RWPE2 (cell line): Measurements from ENCODE around the gene GAB2.

Experiments used
- ATAC-seq: fragments of 200-7000 bp; cut with Tn5 transposase; 3 replicates; pipeline ENCODE4 v1.9.1; 2021; ENCODE audit warnings: low read depth
- DNase-seq: peaks from one replicate; pipeline ENCODE4 v3.0.0-alpha.2; 2020; ENCODE audit warnings: low spot score
- H3K27ac ChIP-seq: fragments of 450-650 bp; 2 replicates; pipeline ENCODE4 v1.5.1; 2017; ENCODE audit warnings: mild to moderate bottlenecking; ENCODE audit not compliant: poor library complexity, severe bottlenecking
- H3K27me3 ChIP-seq: fragments of 250-450 bp; sonication (Bioruptor Pico); 2 replicates; pipeline ENCODE4 v1.5.1; 2021; ENCODE audit warnings: mild to moderate bottlenecking, moderate library complexity; ENCODE audit not compliant: insufficient read depth, poor library complexity, severe bottlenecking
- H3K36me3 ChIP-seq: fragments of 250-450 bp; sonication (Bioruptor Pico); 2 replicates; pipeline ENCODE4 v1.5.1; 2020; ENCODE audit warnings: low read depth, mild to moderate bottlenecking, moderate library complexity
- H3K4me1 ChIP-seq: fragments of 250-450 bp; sonication (Bioruptor Pico); 2 replicates; pipeline ENCODE4 v1.5.1; 2021; ENCODE audit warnings: mild to moderate bottlenecking, moderate library complexity; ENCODE audit not compliant: insufficient read depth, poor library complexity, severe bottlenecking
- H3K4me3 ChIP-seq: fragments of 250-450 bp; sonication (Bioruptor Pico); 2 replicates; pipeline ENCODE4 v1.5.1; 2021; ENCODE audit warnings: mild to moderate bottlenecking, moderate library complexity; ENCODE audit not compliant: severe bottlenecking
- H3K9me3 ChIP-seq: fragments of 250-450 bp; sonication (Bioruptor Pico); 2 replicates; pipeline ENCODE4 v1.5.1; 2021; ENCODE audit warnings: mild to moderate bottlenecking, moderate library complexity; ENCODE audit not compliant: severe bottlenecking
- TF ChIP-seq, protein P1 (sequence below): fragments of 450-650 bp; IDR thresholded peaks from one replicate; pipeline ENCODE4 v1.5.1; 2017; ENCODE audit warnings: mild to moderate bottlenecking, moderate library complexity; ENCODE audit not compliant: poor library complexity, severe bottlenecking

GAB2 gene

DNA sequence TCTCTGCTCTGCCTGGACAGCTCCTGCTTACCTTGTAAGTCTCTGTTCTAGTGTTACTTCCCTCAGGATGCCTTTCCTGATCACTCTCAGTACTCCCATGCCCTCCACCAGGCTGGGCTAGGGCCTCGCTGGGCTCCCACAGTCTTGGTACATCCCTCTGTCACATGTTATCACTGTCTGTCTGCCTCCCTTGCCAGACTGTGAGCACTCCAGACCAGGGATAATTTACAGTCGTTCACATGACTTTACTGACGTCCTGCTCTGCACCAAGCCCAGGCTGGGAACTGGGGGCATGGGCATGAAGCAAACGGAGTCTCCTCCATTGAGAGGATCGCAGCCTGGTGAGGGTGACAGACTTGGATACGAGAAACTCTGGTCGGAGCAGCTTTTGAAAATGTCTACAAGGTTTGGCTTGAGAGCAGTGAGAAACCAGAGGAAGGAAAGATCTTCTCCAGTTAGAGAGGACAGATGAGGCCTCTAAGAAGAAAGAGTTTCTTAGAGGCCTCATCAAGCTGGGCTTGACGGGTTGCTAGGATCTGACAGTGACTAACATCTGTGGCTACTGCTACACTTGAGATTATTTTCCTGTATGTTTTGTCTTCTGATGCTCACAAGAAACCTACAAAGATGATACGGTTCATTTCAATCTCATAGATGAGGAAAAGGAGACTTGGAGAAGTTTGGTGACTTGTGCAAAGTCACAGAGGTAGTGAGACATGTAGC, 216.4 kb downstream of the GAB2 start:
- H3K36me3 ChIP-seq = peaks cover 13% of the 10 kb centered on the region; the same call in 1 of the 2 replicates
- ATAC-seq (no peak), DNase-seq (no peak)
- no peaks in the 10 kb centered on the region for H3K9me3 ChIP-seq
- H3K27me3 ChIP-seq = no peaks in the 10 kb centered on the region
- TF ChIP-seq, protein P1, sequence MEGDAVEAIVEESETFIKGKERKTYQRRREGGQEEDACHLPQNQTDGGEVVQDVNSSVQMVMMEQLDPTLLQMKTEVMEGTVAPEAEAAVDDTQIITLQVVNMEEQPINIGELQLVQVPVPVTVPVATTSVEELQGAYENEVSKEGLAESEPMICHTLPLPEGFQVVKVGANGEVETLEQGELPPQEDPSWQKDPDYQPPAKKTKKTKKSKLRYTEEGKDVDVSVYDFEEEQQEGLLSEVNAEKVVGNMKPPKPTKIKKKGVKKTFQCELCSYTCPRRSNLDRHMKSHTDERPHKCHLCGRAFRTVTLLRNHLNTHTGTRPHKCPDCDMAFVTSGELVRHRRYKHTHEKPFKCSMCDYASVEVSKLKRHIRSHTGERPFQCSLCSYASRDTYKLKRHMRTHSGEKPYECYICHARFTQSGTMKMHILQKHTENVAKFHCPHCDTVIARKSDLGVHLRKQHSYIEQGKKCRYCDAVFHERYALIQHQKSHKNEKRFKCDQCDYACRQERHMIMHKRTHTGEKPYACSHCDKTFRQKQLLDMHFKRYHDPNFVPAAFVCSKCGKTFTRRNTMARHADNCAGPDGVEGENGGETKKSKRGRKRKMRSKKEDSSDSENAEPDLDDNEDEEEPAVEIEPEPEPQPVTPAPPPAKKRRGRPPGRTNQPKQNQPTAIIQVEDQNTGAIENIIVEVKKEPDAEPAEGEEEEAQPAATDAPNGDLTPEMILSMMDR = no peak
- no peak overlapping the region for H3K4me3 ChIP-seq
- no peak overlapping the region for H3K27ac ChIP-seq
- H3K4me1 ChIP-seq = no peaks in the 10 kb centered on the region

DNA sequence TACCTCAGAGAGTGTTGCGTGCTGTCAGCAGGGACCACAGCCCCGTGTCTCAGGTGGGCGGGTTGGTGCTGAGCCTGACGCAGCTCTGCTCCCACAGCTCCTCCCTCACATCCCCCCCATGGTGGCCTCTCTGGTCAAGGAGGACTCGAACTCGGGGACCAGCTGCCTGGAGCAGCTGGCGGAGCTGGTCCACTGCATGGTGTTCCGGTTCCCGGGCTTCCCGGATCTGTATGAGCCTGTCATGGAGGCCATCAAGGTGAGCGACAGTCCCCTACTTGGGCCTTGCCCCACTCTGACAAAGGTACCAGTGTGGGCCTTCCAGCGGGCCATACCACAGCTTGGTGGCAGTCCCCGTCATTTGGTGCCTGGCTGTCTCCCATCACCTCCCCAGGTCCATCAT, 217.1 kb downstream of the GAB2 start:
- Histone ChIP-seq H3K27ac (no peak overlapping the region), H3K27me3 (no peaks in the 10 kb centered on the region), H3K4me1 (no peaks in the 10 kb centered on the region), H3K36me3 (peaks cover 11% of the 10 kb centered on the region; the same call in 1 of the 2 replicates), H3K9me3 (no peaks in the 10 kb centered on the region), H3K4me3 (no peak overlapping the region)
- DNase-seq (peak; percentile 60), ATAC-seq (no peak)
- TF ChIP-seq, protein P1 = no peak

DNA sequence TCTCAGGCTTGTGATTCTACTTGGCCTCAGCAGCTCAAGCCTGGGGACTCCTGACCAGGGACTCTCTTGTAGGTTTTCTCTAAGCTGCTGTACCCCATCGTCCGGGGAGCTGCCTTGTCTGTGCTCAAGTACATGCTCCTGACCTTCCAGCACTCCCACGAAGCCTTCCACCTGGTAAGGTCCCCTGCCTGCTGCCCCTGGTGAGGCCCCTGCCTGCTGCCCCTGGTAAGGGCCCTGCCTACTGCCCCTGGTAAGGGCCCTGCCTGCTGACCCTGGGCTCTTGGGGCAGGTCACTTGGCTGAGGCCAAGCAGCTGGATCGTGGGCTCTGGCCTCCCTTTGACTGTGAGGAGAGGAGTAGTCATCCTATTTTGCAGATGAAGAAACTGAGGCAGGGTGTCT, 217.6 kb downstream of the GAB2 start:
- Histone ChIP-seq H3K36me3 (peaks cover 11% of the 10 kb centered on the region; the same call in 1 of the 2 replicates), H3K4me1 (no peaks in the 10 kb centered on the region), H3K27me3 (no peaks in the 10 kb centered on the region), H3K9me3 (no peaks in the 10 kb centered on the region), H3K4me3 (no peak overlapping the region), H3K27ac (no peak overlapping the region)
- TF ChIP-seq, protein P1 = no peak
- no peak for DNase-seq
- ATAC-seq = no peak

DNA sequence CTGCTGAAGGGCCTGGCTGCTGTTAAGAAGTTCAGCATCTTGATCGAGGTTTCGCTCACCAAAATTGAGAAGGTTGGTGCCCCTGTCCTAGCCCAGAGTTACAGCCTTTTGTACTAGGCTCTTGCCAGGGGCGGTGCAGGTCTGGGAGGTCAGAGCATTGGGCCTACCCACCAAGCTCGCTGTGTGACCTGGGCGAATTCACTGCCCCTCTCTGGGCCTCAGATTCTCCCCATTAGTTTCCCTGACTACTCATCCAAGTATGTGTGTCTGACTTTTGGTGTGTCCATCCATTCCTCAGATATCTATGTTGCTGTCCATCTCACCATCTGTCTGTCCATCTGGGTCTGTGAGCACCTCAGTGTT, 218.0 kb downstream of the GAB2 start:
- H3K27me3 ChIP-seq = no peaks in the 10 kb centered on the region
- H3K36me3 ChIP-seq = peaks cover 11% of the 10 kb centered on the region; the same call in 1 of the 2 replicates
- ATAC-seq (no peak), DNase-seq (no peak)
- TF ChIP-seq, protein P1 = no peak
- no peaks in the 10 kb centered on the region for H3K4me1 ChIP-seq
- no peak overlapping the region for H3K27ac ChIP-seq
- H3K9me3 ChIP-seq = no peaks in the 10 kb centered on the region
- H3K4me3 ChIP-seq = no peak overlapping the region

DNA sequence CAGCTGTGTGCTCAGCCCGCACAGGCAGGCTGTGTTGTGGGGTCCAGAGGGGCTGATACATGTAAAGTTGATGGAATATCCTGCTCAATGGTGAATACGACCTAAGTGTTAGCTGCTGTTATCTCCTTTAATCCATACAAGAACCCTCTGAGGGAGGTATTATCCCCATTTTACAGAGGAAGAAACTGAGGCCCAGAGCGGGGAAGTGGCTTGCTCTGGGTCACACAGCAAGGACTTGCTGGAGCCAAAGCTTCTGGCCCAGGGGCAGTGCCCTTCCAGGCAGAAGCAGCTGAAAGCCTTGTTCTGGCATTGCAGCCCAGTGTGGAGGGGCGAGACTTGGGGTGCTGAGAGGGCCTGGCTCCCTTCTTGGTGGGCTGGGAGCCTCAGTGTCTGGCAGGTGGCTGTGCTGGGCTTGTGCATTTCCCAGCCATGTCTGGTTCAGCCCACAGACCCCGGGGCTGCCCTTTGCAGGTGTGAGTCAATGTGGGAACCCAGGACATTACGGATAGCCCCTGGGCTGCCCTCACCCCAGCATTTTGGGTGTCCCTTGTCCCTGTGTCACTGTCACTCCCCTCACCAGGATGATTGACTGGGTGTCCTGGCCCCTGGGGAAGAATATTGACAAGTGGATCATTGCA, 218.5 kb downstream of the GAB2 start:
- H3K4me3 ChIP-seq = no peak overlapping the region
- no peaks in the 10 kb centered on the region for H3K27me3 ChIP-seq
- no peak for ATAC-seq
- H3K9me3 ChIP-seq = no peaks in the 10 kb centered on the region
- H3K27ac ChIP-seq = no peak overlapping the region
- peaks cover 11% of the 10 kb centered on the region; the same call in 1 of the 2 replicates for H3K36me3 ChIP-seq
- no peaks in the 10 kb centered on the region for H3K4me1 ChIP-seq
- TF ChIP-seq, protein P1 = no peak
- DNase-seq = peak; percentile 48
